ENCODE measurements around the gene IL10RA.

GRCh38 chr11:118046051-118046963 is 60.1 kb downstream of the IL10RA start:
- TF ChIP-seq CTCF (conservative IDR thresholded peaks at IDR 0.05 in 1 of 2, IDR thresholded peaks at IDR 0.05 in 1 of 2; ENCODE audit: extremely low read depth in 1 of 2, insufficient read depth in 1 of 2, low read depth in 1 of 2, low read length in 2 of 2) (no peak), EZH2 (IDR thresholded peaks at IDR 0.05; ENCODE audit: borderline replicate concordance, low read length) (no peak)

All from mammary epithelial cell (primary cell).